HTR-8/SVneo (cell line): Measurements from ENCODE around the gene DNAH2.

ENCODE experiments used
- DNase-seq: peaks from one replicate; pipeline ENCODE4 v3.0.0; 2011; ENCODE audit warnings: low spot score, mixed read lengths; ENCODE audit not compliant: insufficient read length
- FAIRE-seq: peaks from 2 replicates; lab custom pipeline; 2011; peaks lifted over from hg19 to GRCh38; lab: Jason Lieb, UNC

DNAH2 gene

GRCh38 chr17:7882068-7882467 lies 164.5 kb downstream of the DNAH2 start:
- FAIRE-seq: peak; percentile 49

GRCh38 chr17:7882629-7883028 lies 165.1 kb downstream of the DNAH2 start:
- DNase-seq (no peak), FAIRE-seq (no peak)

More at GRCh38 chr17:7882068-7882467, 164.5 kb downstream of the DNAH2 start:
- DNase-seq: no peak
